Kidney (tissue), 14 donors: ENCODE results near the gene OR8B8. TPM values are rescaled to one million over a fixed set of nuclear protein-coding genes. Genes with fewer than 3 reads are reported as not detected.

Experiments used
- DNase-seq, 5 donors: peaks; one replicate each; pipeline ENCODE4 v3.0.0-alpha.2; 2013 to 2020
- FAIRE-seq: peaks from 2 replicates; lab custom pipeline; 2012; peaks lifted over from hg19 to GRCh38; lab: Jason Lieb, UNC
- H3K27ac ChIP-seq, 2 donors: one replicate each; pipeline ENCODE4 v1.7.0; 2013; ENCODE audit warnings: low read depth in 2 of 2, low read length in 2 of 2, inconsistent platforms in 1 of 2
- H3K27me3 ChIP-seq: one replicate; pipeline ENCODE4 v1.7.1; 2013; ENCODE audit warnings: low read length, inconsistent platforms; ENCODE audit not compliant: control insufficient read depth, insufficient read depth
- H3K36me3 ChIP-seq, 3 donors: one replicate each; pipeline versions ENCODE4 v1.7.0 to v1.7.1; 2013; ENCODE audit warnings: low read length in 3 of 3, control low read depth in 1 of 3, inconsistent platforms in 1 of 3; ENCODE audit not compliant: insufficient read depth in 3 of 3, control insufficient read depth in 2 of 3
- H3K4me1 ChIP-seq, 3 donors: one replicate each; pipeline versions ENCODE4 v1.7.0 to v1.7.1; 2013; ENCODE audit warnings: low read length in 3 of 3, inconsistent platforms in 1 of 3, low read depth in 1 of 3; ENCODE audit not compliant: control insufficient read depth in 2 of 3, insufficient read depth in 2 of 3
- H3K4me3 ChIP-seq, 3 donors: one replicate each; pipeline versions ENCODE4 v1.7.0 to v1.8.1; 2013; ENCODE audit warnings: low read length in 3 of 3, control low read depth in 1 of 3, inconsistent platforms in 1 of 3
- H3K9ac ChIP-seq, 3 donors: one replicate each; pipeline versions ENCODE4 v1.7.0 to v1.7.1; 2013; ENCODE audit warnings: low read length in 3 of 3, control low read depth in 1 of 3, inconsistent platforms in 1 of 3
- H3K9me3 ChIP-seq, 3 donors: one replicate each; pipeline versions ENCODE4 v1.7.0 to v1.7.1; 2013; ENCODE audit warnings: low read length in 3 of 3, control low read depth in 1 of 3, inconsistent platforms in 1 of 3; ENCODE audit not compliant: control insufficient read depth in 2 of 3, insufficient read depth in 1 of 3
- CTCF ChIP-seq: IDR thresholded peaks from 3 replicates; pipeline ENCODE4 v1.5.1; 2012; ENCODE audit warnings: mild to moderate bottlenecking, moderate library complexity, borderline replicate concordance; ENCODE audit not compliant: insufficient read depth; ENCODE audit errors: extremely low read depth
- intact Hi-C: fragments of 100-400 bp; cut with DNase I; formaldehyde crosslinking; loops from one replicate; pipeline ENCODE4 v1.11.1; 2022
- polyA plus RNA-seq: library from polyadenylated mRNA; stranded (reverse); fragments of 350-450 nt; fragmentation: Illumina TruSeq; extraction: RNeasy Lipid Tissue Mini Kit (QIAGEN cat#74804); gene quantifications from one replicate; pipeline ENCODE4 v1.2.3, GENCODE V29; 2014; ENCODE audit warnings: low read depth, low replicate concordance; ENCODE audit not compliant: insufficient read depth
- total RNA-seq: library from RNA; stranded (reverse); fragmentation: NEBNext Ultra II Directional; extraction: Animal tissue kit (Norgen Biotek cat#: 25700); gene quantifications from one replicate; pipeline ENCODE4 v1.2.1, GENCODE V29; 2021
- donor health status: control.
- donor health status: control.
- donor health status: control.
- donor health status: control.
- donor health status: control.
- donor health status: DM: yes; HTN: yes; CAD: no.
- donor health status: Normal renal cell carcinoma (clear cell type).

Gene OR8B8
- total and polyA plus RNA-seq, 2 donors from 2014 or later: not detected

GRCh38 chr11:124441519-124441918 lies 4.0 kb downstream of the OR8B8 start:
- TF ChIP-seq CTCF: no peak
- Histone ChIP-seq H3K27ac (no peak overlapping the region), H3K4me1 (no peaks in the 10 kb centered on the region), H3K4me3 (no peak overlapping the region), H3K9me3 (no peaks in the 10 kb centered on the region), H3K36me3 (no peaks in the 10 kb centered on the region), H3K9ac (no peak overlapping the region), H3K27me3 (no peaks in the 10 kb centered on the region)
- no peak for DNase-seq
- intact Hi-C loops: no loop called here
- FAIRE-seq: no peak

- no peaks in the 10 kb centered on the region for H3K9me3 ChIP-seq
- no peak overlapping the region for H3K9ac ChIP-seq
- intact Hi-C loops: no loop called here
- no peaks in the 10 kb centered on the region for H3K27me3 ChIP-seq
- H3K4me1 ChIP-seq: no peaks in the 10 kb centered on the region
- no peak overlapping the region for H3K4me3 ChIP-seq
- DNase-seq (no peak), FAIRE-seq (no peak)
- H3K36me3 ChIP-seq: no peaks in the 10 kb centered on the region
- H3K27ac ChIP-seq: no peak overlapping the region
- TF ChIP-seq CTCF: no peak
Measured at GRCh38 chr11:124441081-124441480, 4.4 kb downstream of the OR8B8 start.

- intact Hi-C loops: no loop called here
- no peak for TF ChIP-seq CTCF
- no peak for FAIRE-seq
- no peak overlapping the region for H3K9ac ChIP-seq
- no peak overlapping the region for H3K27ac ChIP-seq
- no peaks in the 10 kb centered on the region for H3K36me3 ChIP-seq
- H3K27me3 ChIP-seq: no peaks in the 10 kb centered on the region
- H3K4me3 ChIP-seq: no peak overlapping the region
- H3K4me1 ChIP-seq: no peaks in the 10 kb centered on the region
- no peaks in the 10 kb centered on the region for H3K9me3 ChIP-seq
- DNase-seq: no peak
Measured at GRCh38 chr11:124440608-124441007, 4.9 kb downstream of the OR8B8 start.

GRCh38 chr11:124434699-124435098 lies 10.8 kb downstream of the OR8B8 start:
- no peak for TF ChIP-seq CTCF
- Histone ChIP-seq H3K27me3 (no peaks in the 10 kb centered on the region), H3K9me3 (no peaks in the 10 kb centered on the region), H3K9ac (no peak overlapping the region), H3K4me1 (no peaks in the 10 kb centered on the region), H3K27ac (no peak overlapping the region), H3K36me3 (no peaks in the 10 kb centered on the region), H3K4me3 (no peak overlapping the region)
- no peak for DNase-seq
- no peak for FAIRE-seq
- intact Hi-C loops: no loop called here
